HG03039 (cell line): ENCODE data around the gene SHF.
"Not testable (repeated sequence)": the region's sequence is repeated elsewhere in the genome, so short reads cannot be mapped to it uniquely, and the experiment has no call there.

ENCODE experiments used
- ATAC-seq: cut with Tn5 transposase; IDR thresholded peaks from one replicate; pipeline ENCODE4 v1.9.1; 2021; ENCODE audit warnings: mild to moderate bottlenecking, moderate library complexity; ENCODE audit not compliant: unreplicated experiment

SHF gene, protein sequence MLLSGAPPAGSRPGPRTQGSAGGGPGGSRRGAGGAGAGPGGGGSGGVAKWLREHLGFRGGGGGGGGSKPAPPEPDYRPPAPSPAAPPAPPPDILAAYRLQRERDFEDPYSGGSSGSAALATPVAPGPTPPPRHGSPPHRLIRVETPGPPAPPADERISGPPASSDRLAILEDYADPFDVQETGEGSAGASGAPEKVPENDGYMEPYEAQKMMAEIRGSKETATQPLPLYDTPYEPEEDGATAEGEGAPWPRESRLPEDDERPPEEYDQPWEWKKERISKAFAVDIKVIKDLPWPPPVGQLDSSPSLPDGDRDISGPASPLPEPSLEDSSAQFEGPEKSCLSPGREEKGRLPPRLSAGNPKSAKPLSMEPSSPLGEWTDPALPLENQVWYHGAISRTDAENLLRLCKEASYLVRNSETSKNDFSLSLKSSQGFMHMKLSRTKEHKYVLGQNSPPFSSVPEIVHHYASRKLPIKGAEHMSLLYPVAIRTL

DNA sequence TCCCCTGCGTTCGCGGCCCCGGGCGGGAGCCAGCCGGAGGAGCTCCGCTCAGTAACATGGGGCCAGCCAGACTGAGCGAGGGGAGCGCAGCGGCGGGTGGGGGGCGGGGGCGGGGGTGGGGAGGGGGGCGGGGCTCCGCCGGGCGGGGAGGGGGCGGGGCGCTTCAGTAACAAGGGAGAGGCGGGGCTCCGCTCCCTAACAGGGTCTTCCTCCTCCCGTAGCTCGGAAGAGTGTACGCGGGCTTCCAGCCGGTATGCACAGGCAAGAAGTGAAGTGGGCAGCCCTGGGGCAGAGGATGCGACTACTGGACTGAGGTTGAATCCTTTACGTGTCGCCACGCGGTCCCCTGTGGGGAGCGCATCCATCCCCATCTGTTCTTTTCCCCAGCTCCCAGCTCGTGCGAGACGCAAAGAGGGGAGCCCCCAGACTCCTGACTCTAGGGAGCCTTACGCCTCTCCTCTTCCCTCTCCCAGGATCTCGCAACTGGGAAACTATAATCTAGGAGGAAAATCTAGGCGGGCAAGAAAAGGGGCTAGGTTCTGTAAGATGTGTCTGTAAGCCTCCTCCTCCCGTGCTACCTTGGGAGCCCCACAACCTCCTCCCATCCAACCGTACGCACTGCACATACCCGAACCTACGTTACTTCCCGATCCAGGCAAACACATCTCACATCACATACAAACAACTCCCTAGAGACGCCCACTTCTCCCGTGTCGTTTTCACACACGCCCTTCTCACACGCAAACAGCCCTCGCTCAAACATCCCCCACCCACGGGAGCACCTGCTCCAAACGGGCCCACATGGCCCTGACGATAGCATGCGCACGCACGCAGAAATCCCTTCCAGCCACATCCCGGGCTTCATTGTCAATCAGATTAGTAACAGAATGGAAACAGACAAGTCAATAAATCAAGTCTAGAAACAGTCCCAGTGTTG is at the start of gene SHF:
Gene SHF, minus strand, starts transcription at position 73 of the 937 bp plus-strand sequence. Its CDS starts 15 bp downstream, at position 58.
- ATAC-seq: no peak

DNA sequence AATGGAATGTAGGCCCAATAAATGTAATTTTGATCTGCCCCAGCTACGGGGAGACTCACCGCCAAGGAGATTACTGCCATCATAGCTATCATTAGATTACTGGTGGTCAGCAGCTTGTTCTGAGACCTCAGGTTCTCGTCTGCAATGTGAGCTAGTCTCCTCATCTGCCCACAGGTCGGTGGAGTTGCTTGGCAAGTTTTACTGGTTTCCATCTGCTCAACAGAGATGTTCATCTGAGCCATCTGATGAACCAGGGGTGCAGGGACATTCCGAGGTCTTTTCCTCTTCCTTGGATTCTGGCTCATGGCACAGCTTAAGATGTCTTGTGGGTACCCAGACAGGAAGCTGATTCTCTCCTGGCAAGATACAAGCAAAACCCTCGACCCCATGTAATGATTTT is 49.0 kb upstream of the SHF start:
- ATAC-seq: not testable (repeated sequence)

DNA sequence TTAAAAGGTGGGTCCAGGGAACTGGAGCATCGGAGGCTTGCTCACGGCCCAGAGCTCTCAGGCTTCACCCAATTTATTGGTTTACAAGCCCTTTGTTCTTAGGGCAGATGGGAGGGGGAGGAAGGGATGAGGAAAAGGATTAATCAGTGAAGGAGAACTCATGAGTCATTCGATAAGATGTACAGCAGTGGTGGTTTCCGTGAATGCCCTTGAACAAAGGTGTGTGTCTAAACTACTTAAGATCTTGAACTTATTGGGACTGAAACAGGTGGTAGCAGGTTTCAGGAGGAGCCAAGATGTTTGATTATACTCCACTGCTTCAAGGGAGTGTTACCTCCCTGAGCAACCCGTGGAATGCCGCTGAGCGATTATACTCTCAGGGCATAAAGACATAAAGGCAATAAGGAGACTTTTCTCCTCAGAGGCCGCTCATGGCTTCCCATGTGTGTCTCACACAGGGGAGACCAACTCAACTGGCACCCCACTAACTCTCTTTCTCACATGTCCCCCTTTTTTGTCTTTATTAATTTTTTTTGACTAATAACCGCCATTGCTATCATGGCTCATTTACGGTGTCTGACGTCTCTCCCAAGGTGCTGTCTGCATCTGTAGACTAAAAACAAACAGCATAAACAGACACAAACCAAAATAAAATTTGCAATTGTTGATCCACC is 46.9 kb upstream of the SHF start:
- ATAC-seq: no peak

DNA sequence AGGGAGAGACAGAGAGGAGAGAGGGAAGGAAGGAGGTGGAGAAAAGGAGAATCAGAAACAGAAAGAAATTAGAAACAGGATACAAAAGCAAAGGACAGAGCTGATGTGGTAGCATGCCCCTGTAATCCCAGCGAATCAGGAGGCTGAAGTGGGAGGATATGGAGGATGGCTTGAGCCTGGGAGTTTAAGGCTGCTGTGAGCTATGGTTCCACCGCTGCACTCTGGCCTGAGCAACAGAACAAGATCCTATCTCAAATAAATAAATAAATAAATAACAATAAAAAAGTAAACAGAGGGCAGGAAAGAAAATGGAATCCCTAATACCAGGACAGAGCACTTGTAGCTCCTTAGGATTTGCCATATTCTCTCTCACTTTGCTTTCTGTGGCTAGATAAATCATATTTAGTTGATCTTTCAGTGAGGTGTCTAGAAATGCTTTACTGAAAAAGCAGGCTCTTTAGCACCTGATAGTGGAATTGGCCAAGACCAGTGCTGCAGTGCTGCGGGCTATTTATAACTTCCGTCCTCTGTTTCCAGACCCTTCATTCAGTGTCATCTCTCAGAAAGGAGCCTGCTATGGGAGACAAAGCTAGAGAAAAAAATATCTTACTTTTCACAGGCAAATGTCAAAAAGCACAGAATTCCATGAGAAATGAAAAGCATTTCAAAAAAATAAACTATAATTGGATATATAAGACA is 44.2 kb upstream of the SHF start:
- no peak for ATAC-seq

DNA sequence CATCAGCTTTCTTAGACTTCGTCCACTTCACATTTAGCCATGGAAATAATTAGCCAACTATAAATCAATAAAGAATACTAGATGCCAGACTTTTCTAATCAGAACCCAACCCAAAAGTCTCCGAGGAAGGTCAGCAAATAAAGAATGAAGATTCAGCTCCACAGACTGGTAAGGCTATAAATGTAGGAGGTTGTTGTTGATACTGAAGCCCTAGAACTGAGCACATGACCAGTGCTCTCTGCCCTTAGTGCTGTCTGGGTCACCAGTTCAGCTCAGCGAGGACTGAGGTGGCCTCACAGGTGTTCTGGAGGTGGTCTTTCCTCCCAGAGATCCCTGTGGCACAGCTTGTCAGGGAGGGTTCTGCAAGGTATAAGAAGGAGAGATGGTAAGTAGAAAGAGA is 43.4 kb upstream of the SHF start:
- ATAC-seq: no peak

DNA sequence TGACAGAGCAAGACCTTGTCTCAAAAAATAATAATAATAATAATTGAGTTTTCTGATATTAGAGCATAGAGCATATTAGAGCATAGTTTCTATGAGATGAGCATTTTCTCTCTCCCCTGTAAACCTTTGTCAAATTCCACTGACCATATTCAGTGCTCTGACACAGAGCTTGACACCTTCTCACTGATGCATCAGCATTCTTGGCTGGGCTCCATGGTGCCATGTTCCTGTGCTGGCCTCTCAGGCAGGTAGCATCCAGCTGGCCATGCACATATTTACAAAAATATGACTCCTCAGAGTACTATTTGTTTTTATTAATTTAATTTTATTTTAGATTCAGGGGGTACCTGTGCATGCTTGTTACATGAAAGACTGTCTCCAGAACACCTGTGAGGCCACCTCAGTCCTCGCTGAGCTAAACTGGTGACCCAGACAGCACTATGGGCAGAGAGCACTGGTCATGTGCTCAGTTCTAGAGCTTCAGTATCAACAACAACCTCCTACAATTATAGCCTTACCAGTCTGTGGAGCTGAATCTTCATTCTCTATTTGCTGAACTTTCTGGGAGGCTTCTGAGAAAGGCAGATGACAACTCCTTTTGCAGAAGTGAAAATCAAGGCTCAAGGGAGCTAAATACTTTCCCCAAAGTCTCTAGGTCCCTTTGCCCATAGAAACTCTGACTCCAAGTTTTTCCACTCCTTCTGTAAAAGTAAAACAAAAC is 42.6 kb upstream of the SHF start:
- no peak for ATAC-seq

DNA sequence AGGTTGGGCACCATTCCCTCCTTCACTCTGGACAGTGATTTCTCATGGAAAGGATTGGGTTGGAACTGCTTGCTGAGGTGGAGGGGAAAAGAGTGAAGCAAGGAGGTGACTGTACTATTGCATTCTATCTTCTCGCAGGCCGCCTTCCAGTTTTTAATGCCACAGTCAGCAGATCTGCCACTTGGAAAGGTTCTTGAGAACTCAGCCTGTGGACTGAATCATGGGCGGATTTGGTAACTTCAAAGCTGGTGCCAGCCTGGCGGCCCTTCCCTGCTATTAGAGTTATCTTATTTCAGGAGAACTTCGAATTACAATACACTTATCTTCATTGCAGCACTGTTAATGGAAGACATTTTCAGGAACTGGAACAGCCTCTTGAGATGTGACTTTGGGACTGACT is 41.2 kb upstream of the SHF start:
- ATAC-seq: no peak

DNA sequence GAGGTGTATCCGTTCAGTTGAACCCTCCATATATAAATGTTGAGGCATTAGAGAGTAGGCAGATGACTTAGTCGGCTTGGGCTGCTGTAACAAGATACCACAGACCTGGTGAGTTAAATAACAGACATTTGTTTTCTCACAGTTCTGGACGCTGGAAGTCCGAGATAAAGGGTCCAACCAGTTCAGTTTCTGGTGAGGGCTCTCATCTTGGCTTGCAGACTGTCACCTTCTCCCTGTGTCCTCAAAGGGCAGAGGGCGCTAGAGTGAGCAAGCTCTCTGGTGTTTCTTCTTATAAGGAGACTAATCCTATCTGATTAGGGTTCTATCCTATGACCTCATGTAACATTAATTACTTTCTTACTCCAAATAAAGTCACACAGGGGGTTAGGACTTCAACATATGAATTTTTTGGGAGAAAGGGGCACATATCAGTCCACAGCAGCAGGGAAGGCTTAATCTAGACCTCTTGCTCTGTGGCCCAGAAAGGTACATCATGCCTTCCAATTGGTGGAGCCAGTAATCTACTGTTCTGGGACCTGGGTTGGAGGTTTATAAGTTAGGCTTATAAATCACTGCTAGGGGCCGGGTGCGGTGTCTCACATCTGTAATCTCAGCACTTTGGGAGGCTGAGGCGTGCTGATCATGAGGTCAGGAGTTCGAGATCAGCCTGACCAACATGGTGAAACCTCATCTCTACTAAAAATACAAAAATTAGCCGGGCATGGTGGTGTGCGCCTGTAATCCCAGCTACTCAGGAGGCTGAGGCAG is 37.9 kb upstream of the SHF start:
- ATAC-seq: no peak

DNA sequence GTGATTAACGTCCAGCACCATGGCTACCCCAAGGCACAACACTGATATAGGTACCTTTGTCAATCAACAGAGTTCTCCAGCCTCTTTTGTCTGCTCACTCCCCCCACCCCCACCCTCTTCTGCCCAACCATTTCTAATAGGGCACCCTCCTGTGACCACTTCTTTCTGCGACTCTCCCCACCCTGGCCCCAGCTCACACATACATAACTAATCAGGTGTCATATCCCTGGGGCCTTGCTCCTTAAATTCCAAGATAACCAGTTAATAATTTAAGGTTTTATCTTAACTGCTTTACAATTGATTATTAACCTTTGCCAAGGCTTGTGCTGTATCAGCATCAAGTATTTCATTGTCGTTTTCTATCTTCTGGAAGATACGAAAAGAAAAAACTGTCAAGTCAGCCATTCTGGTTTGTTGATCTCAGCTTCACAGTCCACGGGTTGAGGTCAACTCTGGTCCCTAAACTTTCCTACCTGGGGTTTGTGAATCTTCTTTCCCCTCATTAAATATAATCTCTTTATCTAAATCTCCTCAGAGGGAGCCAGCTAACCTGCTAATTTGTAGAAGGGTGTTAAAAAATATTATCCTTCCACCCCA is 37.0 kb upstream of the SHF start:
- no peak for ATAC-seq

DNA sequence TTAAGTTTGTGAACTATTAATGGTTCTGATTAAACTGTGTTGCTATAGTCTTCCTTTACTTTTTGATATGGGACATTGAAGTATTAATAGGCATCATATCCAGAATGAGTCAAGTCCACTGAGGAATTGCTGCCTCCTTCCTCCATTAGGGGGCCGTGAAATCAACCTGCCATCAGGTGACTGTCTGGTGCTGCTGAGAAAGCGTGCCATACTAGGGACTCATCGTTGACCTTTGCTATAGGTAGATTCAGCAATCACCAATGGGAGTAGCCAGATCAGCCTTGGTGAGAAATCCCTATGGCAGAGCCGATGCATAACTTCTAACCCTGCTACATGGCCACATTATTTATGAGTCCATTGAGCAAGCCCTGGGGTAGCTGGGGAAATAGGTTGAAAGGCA is 34.2 kb upstream of the SHF start:
- no peak for ATAC-seq

DNA sequence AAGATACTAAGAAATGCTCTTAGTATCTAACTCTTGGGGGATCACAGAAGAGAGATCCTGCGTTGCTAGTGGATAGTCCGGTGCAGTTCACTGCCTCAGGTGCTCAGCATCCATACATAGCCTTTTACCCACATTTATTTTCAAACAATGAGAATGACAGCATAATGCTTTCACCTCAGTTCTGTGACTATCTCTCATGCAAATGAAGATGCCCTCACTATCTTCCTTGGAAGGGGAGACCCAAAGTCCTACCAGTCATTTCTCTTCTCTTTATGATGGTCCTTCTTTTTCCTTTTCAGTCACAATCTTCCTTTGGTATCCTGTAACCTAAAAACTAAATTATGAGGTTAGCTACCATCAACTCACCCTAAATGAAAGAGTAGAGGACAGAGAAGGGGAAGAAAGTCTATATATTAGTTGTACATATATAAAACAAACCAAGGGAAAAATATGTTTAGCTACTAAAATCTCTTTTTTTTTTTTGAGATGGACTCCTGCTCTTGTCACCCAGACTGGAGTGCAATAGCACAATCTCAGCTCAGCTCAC is 33.4 kb upstream of the SHF start:
- ATAC-seq: no peak

DNA sequence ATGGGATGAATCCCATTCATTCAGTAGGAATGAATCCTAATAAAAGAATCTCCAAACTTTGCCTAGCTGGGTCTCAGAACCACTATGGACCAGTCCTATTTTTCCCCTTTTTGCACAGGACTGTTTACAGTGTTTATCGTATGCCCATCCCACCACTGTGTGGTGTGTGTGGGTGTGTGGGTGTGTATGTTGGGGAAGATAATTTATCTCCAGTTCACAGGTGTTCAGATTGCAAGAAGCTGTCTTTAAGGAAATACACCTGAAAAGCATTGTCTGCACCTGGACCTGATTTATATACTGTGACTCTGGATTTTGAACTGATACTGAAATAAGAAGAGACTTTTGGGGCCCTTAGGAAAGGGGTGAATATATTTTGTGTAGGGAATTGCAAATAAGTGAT is 24.7 kb upstream of the SHF start:
- ATAC-seq: no peak

DNA sequence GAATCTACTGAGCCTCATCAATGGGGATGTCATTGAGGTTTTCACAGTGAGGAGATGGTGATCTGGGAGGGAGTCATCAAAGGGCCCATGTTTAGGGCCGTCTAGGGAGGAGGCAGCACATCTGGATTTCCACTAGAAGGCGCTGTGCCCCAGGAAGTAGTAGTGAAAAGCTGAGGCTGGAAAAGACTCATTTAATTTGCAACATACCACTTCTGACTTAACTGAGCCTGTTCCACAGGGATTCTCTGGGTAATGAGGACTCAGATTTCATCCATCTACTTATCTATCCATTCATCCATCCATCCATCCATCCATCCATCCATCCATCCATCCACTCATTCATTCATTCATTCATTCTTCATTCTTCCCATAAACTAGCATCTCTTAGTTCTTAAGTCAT is 17.4 kb upstream of the SHF start:
- no peak for ATAC-seq

DNA sequence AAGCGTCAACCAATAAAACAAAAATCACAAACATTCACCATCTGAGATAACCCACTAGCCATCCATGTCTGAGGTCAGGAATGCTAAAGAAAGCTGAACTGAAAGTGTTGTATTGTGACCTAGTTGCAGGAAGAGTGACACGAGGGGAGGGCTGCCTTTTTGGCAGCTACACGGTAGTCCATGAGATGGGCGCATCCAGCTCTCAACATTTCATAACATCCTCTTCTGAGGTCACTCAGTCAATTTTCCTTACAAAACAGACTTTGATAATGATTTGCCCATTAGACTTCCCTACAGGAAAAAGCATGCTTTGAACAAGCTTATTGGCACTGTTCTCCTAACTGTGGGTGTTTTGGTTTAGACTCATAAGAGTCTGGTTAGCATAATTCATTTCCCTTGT is 15.4 kb upstream of the SHF start:
- ATAC-seq: no peak

DNA sequence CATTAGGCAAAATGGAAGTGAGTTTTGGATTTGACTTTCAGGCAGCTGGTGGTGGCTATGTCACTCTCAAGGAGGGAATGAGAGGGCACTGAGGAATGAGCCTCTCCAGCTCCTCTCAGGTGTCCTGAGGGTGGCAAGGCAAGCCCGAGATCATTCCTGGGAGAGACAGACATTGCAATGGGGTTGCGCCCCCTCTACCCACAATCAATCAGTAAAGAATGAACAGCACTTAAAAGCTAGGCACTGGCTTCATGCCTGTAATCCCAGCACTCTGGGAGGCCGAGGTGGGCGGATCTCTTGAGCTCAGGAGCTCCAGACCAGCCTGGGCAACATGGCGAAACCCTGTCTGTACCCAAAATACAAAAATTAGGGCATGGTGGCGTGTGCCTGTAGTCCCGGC is 14.1 kb upstream of the SHF start:
- ATAC-seq: no peak

DNA sequence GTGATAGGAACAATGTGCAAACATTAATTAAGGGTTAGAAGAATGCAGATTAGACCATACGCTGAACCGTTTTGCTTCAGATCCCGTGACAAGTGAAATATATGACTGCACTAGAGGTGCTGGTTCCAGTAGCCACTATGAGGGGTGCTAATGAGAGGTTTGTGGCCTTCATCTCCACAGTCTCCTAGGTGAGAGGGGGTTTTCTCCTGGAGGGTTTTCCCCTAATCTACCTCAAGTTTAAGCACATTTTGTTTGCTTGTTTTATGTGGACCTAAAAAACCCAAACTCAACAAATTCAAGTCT is 13.7 kb upstream of the SHF start:
- ATAC-seq: no peak

DNA sequence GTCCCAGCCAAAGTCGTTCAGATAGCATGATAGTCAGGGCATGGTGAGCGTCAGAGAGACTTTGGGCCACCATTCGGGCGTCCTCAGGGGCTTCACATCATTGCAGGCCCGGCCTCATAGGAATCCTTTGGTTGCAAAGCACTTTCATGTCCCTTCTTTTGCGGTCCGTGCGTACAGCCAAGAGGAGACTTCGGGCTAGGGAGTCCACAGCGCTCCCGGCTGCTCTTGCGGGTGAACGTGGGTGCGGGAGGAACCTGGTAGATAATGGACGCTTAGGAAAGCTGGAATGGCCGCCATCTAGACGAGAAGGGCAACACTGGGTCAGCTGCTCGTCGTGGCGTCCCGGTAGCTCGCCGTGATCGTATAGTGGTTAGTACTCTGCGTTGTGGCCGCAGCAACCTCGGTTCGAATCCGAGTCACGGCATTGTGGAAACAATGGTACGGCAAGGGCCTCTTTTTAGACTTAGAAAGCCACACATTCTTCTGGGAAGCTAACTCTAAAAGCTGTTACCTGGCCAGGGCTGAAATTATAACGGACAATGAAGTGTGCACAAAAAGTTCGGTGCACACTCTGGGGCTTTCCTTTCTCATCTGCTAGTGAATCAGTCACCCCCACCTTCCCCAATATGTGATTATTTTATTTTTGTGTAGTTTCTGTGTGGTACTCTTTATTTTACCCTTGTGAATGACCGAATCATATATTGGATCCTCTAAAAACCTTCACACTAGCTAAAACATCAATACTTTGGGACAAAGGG is 13.2 kb upstream of the SHF start:
- peak; percentile 11 for ATAC-seq
